Measurements from ENCODE around the gene C20orf202.
"Not testable (repeated sequence)": the region's sequence is repeated elsewhere in the genome, so short reads cannot be mapped to it uniquely, and the experiment has no call there.

C20orf202 gene

GRCh38 chr20:1229541-1229940, 26.3 kb downstream of the C20orf202 start:
- no peak for DNase-seq
- intact Hi-C loops (cut with DNase I): no loop called here

GRCh38 chr20:1232286-1233111, 29.2 kb downstream of the C20orf202 start:
- intact Hi-C loops (cut with DNase I): no loop called here
- no peak for DNase-seq

GRCh38 chr20:1240549-1240948, 37.3 kb downstream of the C20orf202 start:
- intact Hi-C loops (cut with DNase I): no loop called here

GRCh38 chr20:1241456-1241855, 38.2 kb downstream of the C20orf202 start:
- intact Hi-C loops (cut with DNase I): no loop called here
- no peak for DNase-seq

More at GRCh38 chr20:1240549-1240948, 37.3 kb downstream of the C20orf202 start:
- DNase-seq: peak in 1 of 42 donors; percentile 3

GRCh38 chr20:1242099-1242498, 38.8 kb downstream of the C20orf202 start:
- intact Hi-C loops (cut with DNase I): no loop called here
- DNase-seq: no peak

GRCh38 chr20:1242530-1242929, 39.3 kb downstream of the C20orf202 start:
- DNase-seq: no peak
- intact Hi-C loops (cut with DNase I): no loop called here

- intact Hi-C loops (cut with DNase I): no loop called here
- DNase-seq: no peak
These were observed 42.3 kb downstream of the C20orf202 start for GRCh38 chr20:1245578-1245977.

- intact Hi-C loops (cut with DNase I): no loop called here
- DNase-seq: no peak
These were observed 44.4 kb downstream of the C20orf202 start for GRCh38 chr20:1247689-1248088.

- intact Hi-C loops (cut with DNase I); DNase-seq: not testable (repeated sequence)
These were observed 47.0 kb downstream of the C20orf202 start for GRCh38 chr20:1250282-1250681.

GRCh38 chr20:1252416-1252815, 49.2 kb downstream of the C20orf202 start:
- intact Hi-C loops (cut with DNase I): no loop called here
- DNase-seq: no peak

GRCh38 chr20:1254254-1254653, 51.0 kb downstream of the C20orf202 start:
- intact Hi-C loops (cut with DNase I): no loop called here
- no peak for DNase-seq

GRCh38 chr20:1255675-1256074, 52.4 kb downstream of the C20orf202 start:
- DNase-seq: no peak
- intact Hi-C loops (cut with DNase I): no loop called here

Data from head of caudate nucleus (tissue), 42 donors.